SK-N-SH (cell line): ENCODE measurements around the gene SBF2. TPM values are rescaled to one million over a fixed set of nuclear protein-coding genes. Genes with fewer than 3 reads are reported as not detected.

Source experiments
- CTCF ChIA-PET: fragments of 300-600, 350-600 bp; formaldehyde crosslinking; extraction: SDS; loops from one replicate; lab custom pipeline; 2021; lab: Yijun Ruan, JAX
- POLR2A ChIA-PET: fragments of 350-600 bp; sonication (Branson Sonifier 250); formaldehyde crosslinking; extraction: SDS; loops from one replicate; lab custom pipeline; 2020; ENCODE audit warnings: antibody characterized with exemption, inconsistent platforms; lab: Yijun Ruan, JAX
- DNase-seq: peaks from one replicate; pipeline ENCODE4 v3.0.0; 2012
- H2AFZ ChIP-seq: fragments of 200-600 bp; sonication (generic); 2 replicates; pipeline ENCODE4 v1.8.1; 2016; ENCODE audit warnings: antibody characterized with exemption, mild to moderate bottlenecking, low read depth
- H3F3A ChIP-seq: fragments of 200-600 bp; sonication (generic); replicated peaks from 2 replicates; pipeline ENCODE3; 2016; ENCODE audit warnings: antibody characterized with exemption, mild to moderate bottlenecking; ENCODE audit not compliant: insufficient read depth
- H3K27ac ChIP-seq, 2 experiments: fragments of 200-500 bp in 1 of 2; fragments of 200-600 bp in 1 of 2; sonication (Bioruptor generic) in 1 of 2; sonication (generic), shearing (Covaris generic) in 1 of 2; 2 replicates each; pipeline versions ENCODE4 v1.5.1 to v1.6.1; 2014 to 2016; ENCODE audit warnings: low read depth in 2 of 2, inconsistent platforms in 1 of 2, low read length in 1 of 2, mild to moderate bottlenecking in 1 of 2, mixed read lengths in 1 of 2
- H3K27me3 ChIP-seq: fragments of 200-600 bp; sonication (generic), shearing (Covaris generic); 2 replicates; pipeline ENCODE4 v1.6.1; 2016; ENCODE audit warnings: mixed run types; ENCODE audit not compliant: insufficient read depth
- H3K36me3 ChIP-seq, 2 experiments: fragments of 200-500 bp in 1 of 2; fragments of 200-600 bp in 1 of 2; sonication (Bioruptor generic) in 1 of 2; sonication (generic) in 1 of 2; replicated peaks in 1 of 2; 2 replicates each; pipeline versions ENCODE3 to v1.5.1; 2014 to 2016; ENCODE audit warnings: low read length in 1 of 2, mild to moderate bottlenecking in 1 of 2; ENCODE audit not compliant: insufficient read depth in 2 of 2, control insufficient read depth in 1 of 2
- H3K4me1 ChIP-seq, 2 experiments: fragments of 200-500 bp in 1 of 2; fragments of 200-600 bp in 1 of 2; sonication (Bioruptor generic) in 1 of 2; sonication (generic), shearing (Covaris generic) in 1 of 2; 2 replicates each; pipeline versions ENCODE4 v1.5.1 to v1.6.1; 2014 to 2016; ENCODE audit warnings: low read depth in 1 of 2, low read length in 1 of 2, mixed run types in 1 of 2; ENCODE audit not compliant: insufficient read depth in 2 of 2, control insufficient read depth in 1 of 2
- H3K4me2 ChIP-seq: fragments of 200-600 bp; sonication (generic), shearing (Covaris generic); 2 replicates; pipeline ENCODE4 v1.6.1; 2017; ENCODE audit warnings: mixed run types
- H3K4me3 ChIP-seq, 2 experiments: fragments of 200-500 bp in 1 of 2; fragments of 200-600 bp in 1 of 2; sonication (Bioruptor generic) in 1 of 2; sonication (generic), shearing (Covaris generic) in 1 of 2; 2 replicates each; pipeline versions ENCODE4 v1.5.1 to v1.8.1; 2014 to 2016; ENCODE audit warnings: low read depth in 2 of 2, inconsistent platforms in 1 of 2, low read length in 1 of 2, mild to moderate bottlenecking in 1 of 2, mixed read lengths in 1 of 2, moderate library complexity in 1 of 2
- H3K79me2 ChIP-seq: fragments of 200-600 bp; sonication (generic); 2 replicates; pipeline ENCODE4 v1.8.1; 2017; ENCODE audit warnings: mild to moderate bottlenecking; ENCODE audit not compliant: insufficient read depth
- H3K9ac ChIP-seq: fragments of 200-600 bp; sonication (generic); 2 replicates; pipeline ENCODE4 v1.6.1; 2017; ENCODE audit warnings: mixed run types
- H3K9me2 ChIP-seq: fragments of 200-600 bp; sonication (generic); 2 replicates; pipeline ENCODE4 v1.6.1; 2017; ENCODE audit warnings: mixed run types
- H3K9me3 ChIP-seq: fragments of 200-600 bp; sonication (generic); 2 replicates; pipeline ENCODE4 v1.6.1; 2017; ENCODE audit warnings: mixed run types, mild to moderate bottlenecking, moderate library complexity
- H4K20me1 ChIP-seq: fragments of 200-600 bp; sonication (generic); 2 replicates; pipeline ENCODE4 v1.6.1; 2017; ENCODE audit warnings: mild to moderate bottlenecking, mixed run types; ENCODE audit not compliant: insufficient read depth
- CHD2 ChIP-seq: fragments of 150-350 bp; IDR thresholded peaks from 2 replicates; pipeline ENCODE4 v1.6.1; 2018; ENCODE audit warnings: low read length; ENCODE audit not compliant: partially characterized antibody
- EZH2phosphoT487 ChIP-seq: fragments of 200-600 bp; sonication (generic); IDR thresholded peaks from 2 replicates; pipeline ENCODE4 v1.6.1; 2017; ENCODE audit warnings: low read depth, mixed run types, mild to moderate bottlenecking, antibody characterized with exemption, moderate library complexity, borderline replicate concordance
- FOXM1 ChIP-seq: IDR thresholded peaks from 2 replicates; pipeline ENCODE4 v1.4.0; 2012; ENCODE audit warnings: low read depth, mild to moderate bottlenecking
- GABPA ChIP-seq: IDR thresholded peaks from 2 replicates; pipeline ENCODE4 v1.4.0; 2012; ENCODE audit warnings: low read depth, mild to moderate bottlenecking
- GATA2 ChIP-seq: sonication (generic); formaldehyde crosslinking; IDR thresholded peaks from 2 replicates; pipeline ENCODE4 v1.5.0; 2020; ENCODE audit warnings: mild to moderate bottlenecking, missing genetic modification reagents
- NRF1 ChIP-seq: IDR thresholded peaks from 2 replicates; pipeline ENCODE4 v1.6.1; 2012; ENCODE audit warnings: low read depth, mild to moderate bottlenecking, low read length
- POLR2AphosphoS5 ChIP-seq: IDR thresholded peaks from 2 replicates; pipeline ENCODE4 v1.6.1; 2012; ENCODE audit warnings: low read depth, low read length
- RCOR1 ChIP-seq: fragments of 150-350 bp; IDR thresholded peaks from 2 replicates; pipeline ENCODE4 v1.6.1; 2017; ENCODE audit warnings: antibody characterized with exemption, low read length
- WGBS: methylation state at CpG from one replicate; pipeline ENCODE4 v1.1.6; 2017; ENCODE audit warnings: low lambda C conversion rate; 5-methylcytosine and 5-hydroxymethylcytosine counted together
- polyA plus RNA-seq, 3 experiments: library from polyadenylated mRNA; depleted of rRNA; stranded (reverse); fragments of >200 nt; gene quantifications; 2 replicates each; pipeline ENCODE4 v1.2.3, GENCODE V29; 2012
- TF ChIP-seq, protein P1 (sequence below): IDR thresholded peaks from 2 replicates; pipeline ENCODE4 v1.6.1; 2012; ENCODE audit warnings: mild to moderate bottlenecking, low read depth, low read length, moderate library complexity
- TF ChIP-seq, protein P2 (sequence below): fragments of 200-600 bp; sonication (generic); IDR thresholded peaks from 2 replicates; pipeline ENCODE4 v1.6.1; 2017; ENCODE audit warnings: antibody characterized with exemption, mild to moderate bottlenecking, moderate library complexity
- TF ChIP-seq, protein P3 (sequence below): IDR thresholded peaks from 2 replicates; pipeline ENCODE4 v1.4.0; 2012; ENCODE audit warnings: low read depth, borderline replicate concordance
- TF ChIP-seq, protein P4 (sequence below): fragments of 150-350 bp; IDR thresholded peaks from 2 replicates; pipeline ENCODE4 v1.6.1; 2016; ENCODE audit warnings: mild to moderate bottlenecking, low read depth, low read length

Gene SBF2
- polyA plus RNA-seq, 1 of the 3 experiments (the other 2 are of a cell fraction), result 23.0 TPM

DNA sequence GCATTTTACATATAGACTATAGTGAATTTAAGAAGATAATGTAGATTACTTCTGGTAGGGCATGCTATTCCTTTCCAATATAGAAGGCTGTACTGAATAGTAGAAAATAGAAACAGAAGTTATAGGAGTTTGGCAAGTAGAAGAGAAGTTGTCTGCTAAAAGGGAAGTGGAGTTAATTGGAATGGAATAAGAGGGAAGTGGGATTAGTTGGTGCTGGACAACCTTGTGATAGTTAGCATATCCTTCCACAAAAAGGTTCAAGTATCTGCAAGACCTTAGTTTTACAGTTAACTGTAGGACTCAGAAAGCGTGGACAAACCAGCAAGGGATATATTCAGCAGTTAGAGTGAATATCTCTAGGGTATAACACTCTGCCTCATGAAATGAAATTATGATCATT lies 444.6 kb downstream of the SBF2 start (continued):
- TF ChIP-seq, protein P1, sequence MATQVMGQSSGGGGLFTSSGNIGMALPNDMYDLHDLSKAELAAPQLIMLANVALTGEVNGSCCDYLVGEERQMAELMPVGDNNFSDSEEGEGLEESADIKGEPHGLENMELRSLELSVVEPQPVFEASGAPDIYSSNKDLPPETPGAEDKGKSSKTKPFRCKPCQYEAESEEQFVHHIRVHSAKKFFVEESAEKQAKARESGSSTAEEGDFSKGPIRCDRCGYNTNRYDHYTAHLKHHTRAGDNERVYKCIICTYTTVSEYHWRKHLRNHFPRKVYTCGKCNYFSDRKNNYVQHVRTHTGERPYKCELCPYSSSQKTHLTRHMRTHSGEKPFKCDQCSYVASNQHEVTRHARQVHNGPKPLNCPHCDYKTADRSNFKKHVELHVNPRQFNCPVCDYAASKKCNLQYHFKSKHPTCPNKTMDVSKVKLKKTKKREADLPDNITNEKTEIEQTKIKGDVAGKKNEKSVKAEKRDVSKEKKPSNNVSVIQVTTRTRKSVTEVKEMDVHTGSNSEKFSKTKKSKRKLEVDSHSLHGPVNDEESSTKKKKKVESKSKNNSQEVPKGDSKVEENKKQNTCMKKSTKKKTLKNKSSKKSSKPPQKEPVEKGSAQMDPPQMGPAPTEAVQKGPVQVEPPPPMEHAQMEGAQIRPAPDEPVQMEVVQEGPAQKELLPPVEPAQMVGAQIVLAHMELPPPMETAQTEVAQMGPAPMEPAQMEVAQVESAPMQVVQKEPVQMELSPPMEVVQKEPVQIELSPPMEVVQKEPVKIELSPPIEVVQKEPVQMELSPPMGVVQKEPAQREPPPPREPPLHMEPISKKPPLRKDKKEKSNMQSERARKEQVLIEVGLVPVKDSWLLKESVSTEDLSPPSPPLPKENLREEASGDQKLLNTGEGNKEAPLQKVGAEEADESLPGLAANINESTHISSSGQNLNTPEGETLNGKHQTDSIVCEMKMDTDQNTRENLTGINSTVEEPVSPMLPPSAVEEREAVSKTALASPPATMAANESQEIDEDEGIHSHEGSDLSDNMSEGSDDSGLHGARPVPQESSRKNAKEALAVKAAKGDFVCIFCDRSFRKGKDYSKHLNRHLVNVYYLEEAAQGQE, result no peak
- TF ChIP-seq EZH2phosphoT487 (no peak), GATA2 (no peak)

DNA sequence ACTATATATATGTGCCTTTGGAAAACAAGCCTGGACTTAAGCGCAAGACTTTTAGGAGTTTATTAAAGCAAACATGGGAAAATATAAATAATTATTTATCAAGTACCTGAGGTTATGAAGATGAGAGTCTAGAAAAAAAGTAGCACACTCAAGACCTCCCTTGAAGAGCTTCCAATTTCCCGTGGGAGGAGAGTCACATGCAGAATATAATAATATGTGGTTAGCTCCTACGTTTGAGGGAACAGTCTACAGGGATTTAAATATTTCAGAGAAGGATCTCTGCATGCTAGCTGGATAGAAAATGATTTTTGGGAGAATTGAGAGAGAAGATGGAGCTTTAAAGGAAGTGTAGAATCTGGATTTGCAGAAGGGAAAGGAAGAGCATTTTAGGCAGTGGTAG lies 446.4 kb downstream of the SBF2 start:
- Histone ChIP-seq H3K4me1 (peaks cover 0 to 7% of the 10 kb centered on the region in 2 experiments; a peak in 1 of 4 replicates), H3K9me2 (no peaks in the 10 kb centered on the region), H3K27me3 (no peaks in the 10 kb centered on the region), H3K9me3 (no peaks in the 10 kb centered on the region), H2AFZ (no peak overlapping the region), H3K79me2 (no peaks in the 10 kb centered on the region), H3F3A (no peaks in the 10 kb centered on the region), H4K20me1 (no peaks in the 10 kb centered on the region), H3K4me2 (no peak overlapping the region), H3K4me3 (no peak overlapping the region), H3K36me3 (peaks cover 59 to 65% of the 10 kb centered on the region in 2 experiments), H3K27ac (no peak overlapping the region), H3K9ac (no peak overlapping the region)
- TF ChIP-seq, protein P2, sequence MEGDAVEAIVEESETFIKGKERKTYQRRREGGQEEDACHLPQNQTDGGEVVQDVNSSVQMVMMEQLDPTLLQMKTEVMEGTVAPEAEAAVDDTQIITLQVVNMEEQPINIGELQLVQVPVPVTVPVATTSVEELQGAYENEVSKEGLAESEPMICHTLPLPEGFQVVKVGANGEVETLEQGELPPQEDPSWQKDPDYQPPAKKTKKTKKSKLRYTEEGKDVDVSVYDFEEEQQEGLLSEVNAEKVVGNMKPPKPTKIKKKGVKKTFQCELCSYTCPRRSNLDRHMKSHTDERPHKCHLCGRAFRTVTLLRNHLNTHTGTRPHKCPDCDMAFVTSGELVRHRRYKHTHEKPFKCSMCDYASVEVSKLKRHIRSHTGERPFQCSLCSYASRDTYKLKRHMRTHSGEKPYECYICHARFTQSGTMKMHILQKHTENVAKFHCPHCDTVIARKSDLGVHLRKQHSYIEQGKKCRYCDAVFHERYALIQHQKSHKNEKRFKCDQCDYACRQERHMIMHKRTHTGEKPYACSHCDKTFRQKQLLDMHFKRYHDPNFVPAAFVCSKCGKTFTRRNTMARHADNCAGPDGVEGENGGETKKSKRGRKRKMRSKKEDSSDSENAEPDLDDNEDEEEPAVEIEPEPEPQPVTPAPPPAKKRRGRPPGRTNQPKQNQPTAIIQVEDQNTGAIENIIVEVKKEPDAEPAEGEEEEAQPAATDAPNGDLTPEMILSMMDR, result no peak
- TF ChIP-seq GABPA (no peak), FOXM1 (no peak), POLR2AphosphoS5 (no peak), NRF1 (no peak), GATA2 (no peak), CHD2 (no peak), EZH2phosphoT487 (no peak), RCOR1 (no peak)
- TF ChIP-seq, protein P3, sequence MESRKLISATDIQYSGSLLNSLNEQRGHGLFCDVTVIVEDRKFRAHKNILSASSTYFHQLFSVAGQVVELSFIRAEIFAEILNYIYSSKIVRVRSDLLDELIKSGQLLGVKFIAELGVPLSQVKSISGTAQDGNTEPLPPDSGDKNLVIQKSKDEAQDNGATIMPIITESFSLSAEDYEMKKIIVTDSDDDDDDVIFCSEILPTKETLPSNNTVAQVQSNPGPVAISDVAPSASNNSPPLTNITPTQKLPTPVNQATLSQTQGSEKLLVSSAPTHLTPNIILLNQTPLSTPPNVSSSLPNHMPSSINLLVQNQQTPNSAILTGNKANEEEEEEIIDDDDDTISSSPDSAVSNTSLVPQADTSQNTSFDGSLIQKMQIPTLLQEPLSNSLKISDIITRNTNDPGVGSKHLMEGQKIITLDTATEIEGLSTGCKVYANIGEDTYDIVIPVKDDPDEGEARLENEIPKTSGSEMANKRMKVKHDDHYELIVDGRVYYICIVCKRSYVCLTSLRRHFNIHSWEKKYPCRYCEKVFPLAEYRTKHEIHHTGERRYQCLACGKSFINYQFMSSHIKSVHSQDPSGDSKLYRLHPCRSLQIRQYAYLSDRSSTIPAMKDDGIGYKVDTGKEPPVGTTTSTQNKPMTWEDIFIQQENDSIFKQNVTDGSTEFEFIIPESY, result no peak
- TF ChIP-seq, protein P1, result no peak
- TF ChIP-seq, protein P4, sequence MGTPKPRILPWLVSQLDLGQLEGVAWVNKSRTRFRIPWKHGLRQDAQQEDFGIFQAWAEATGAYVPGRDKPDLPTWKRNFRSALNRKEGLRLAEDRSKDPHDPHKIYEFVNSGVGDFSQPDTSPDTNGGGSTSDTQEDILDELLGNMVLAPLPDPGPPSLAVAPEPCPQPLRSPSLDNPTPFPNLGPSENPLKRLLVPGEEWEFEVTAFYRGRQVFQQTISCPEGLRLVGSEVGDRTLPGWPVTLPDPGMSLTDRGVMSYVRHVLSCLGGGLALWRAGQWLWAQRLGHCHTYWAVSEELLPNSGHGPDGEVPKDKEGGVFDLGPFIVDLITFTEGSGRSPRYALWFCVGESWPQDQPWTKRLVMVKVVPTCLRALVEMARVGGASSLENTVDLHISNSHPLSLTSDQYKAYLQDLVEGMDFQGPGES, result no peak
- DNase-seq, result no peak
- ChIA-PET CTCF (interaction anchor here (1.1 to 1.2 kb wide), 2 partner anchors 76 to 125 kb away, joined by 3 read pairs; no protein-coding TSS in a partner anchor), POLR2A (no interaction called here)
- 47% methylated on average over 3 of the region's 3 CpGs for WGBS
